Spleen (tissue), 7 donors: ENCODE data around the gene EXOC3L1.

Experiments used
- CTCF ChIP-seq, 11 experiments: fragments of 200-600 bp in 7 of 11; fragments of 450-650 bp in 4 of 11; sonication (generic) in 4 of 11; IDR thresholded peaks in 8 of 11; conservative IDR thresholded peaks in 3 of 11; 1 replicate in 7 of 11; 2 replicates in 4 of 11; pipeline versions ENCODE4 v1.4.0 to v1.8.0; 2016 to 2021; ENCODE audit warnings: antibody characterized with exemption in 11 of 11, inconsistent platforms in 4 of 11, mild to moderate bottlenecking in 1 of 11
- POLR2A ChIP-seq, 3 donors: fragments of 450-650 bp; IDR thresholded peaks; one replicate each; pipeline ENCODE4 v1.5.1; 2017; ENCODE audit warnings: antibody characterized with exemption in 3 of 3, mild to moderate bottlenecking in 1 of 3
- donor health status: DM: no; HTN: no; CAD: no; lungs with moderate emphysema.
- donor health status: DM: no; HTN: no; CAD: no.
- donor health status: DM: no; HTN: no; CAD: no.

- TF ChIP-seq CTCF (IDR thresholded peaks at IDR 0.05 in 8 of 11, conservative IDR thresholded peaks at IDR 0.05 in 3 of 11): no peak
- no peak for TF ChIP-seq POLR2A (IDR thresholded peaks at IDR 0.05)
Observed at GRCh38 chr16:67161595-67162058, 28.3 kb downstream of the EXOC3L1 start.
